NK-92 treated with Interleukin-12 subunit alpha and Interleukin-12 subunit beta, amount 100 ng/mL, for 24 hours (cell line): Measurements from ENCODE around the gene FAM199X.

Source experiments
- DNase-seq: peaks from one replicate; lab custom pipeline; 2025; lab: John Stamatoyannopoulos, UW

FAM199X gene

GRCh38 chrX:104165894-104166734 lies at the start of gene FAM199X:
Gene FAM199X (plus strand): TSS chrX:104166453. CDS start chrX:104166786, 333 bp downstream.
- DNase-seq, result peak; percentile 69

- DNase-seq, result no peak
These were observed 48.5 kb upstream of the FAM199X start for GRCh38 chrX:104117759-104118158.

- no peak for DNase-seq
These were observed 47.5 kb upstream of the FAM199X start for GRCh38 chrX:104118765-104119164.

- no peak for DNase-seq
These were observed 43.4 kb upstream of the FAM199X start for GRCh38 chrX:104122829-104123228.

GRCh38 chrX:104126856-104127255 lies 39.4 kb upstream of the FAM199X start:
- DNase-seq, result no peak

- no peak for DNase-seq
These were observed 35.4 kb upstream of the FAM199X start for GRCh38 chrX:104130808-104131207.

GRCh38 chrX:104134583-104135261 lies 31.5 kb upstream of the FAM199X start:
- DNase-seq, result no peak

- DNase-seq, result no peak
These were observed 30.6 kb upstream of the FAM199X start for GRCh38 chrX:104135677-104136076.

GRCh38 chrX:104136241-104137019 lies 29.8 kb upstream of the FAM199X start:
- peak; percentile 18 for DNase-seq

GRCh38 chrX:104137496-104137895 lies 28.8 kb upstream of the FAM199X start:
- no peak for DNase-seq

- no peak for DNase-seq
These were observed 25.0 kb upstream of the FAM199X start for GRCh38 chrX:104141087-104141760.

- DNase-seq, result no peak
These were observed 15.2 kb upstream of the FAM199X start for GRCh38 chrX:104151037-104151436.

GRCh38 chrX:104156630-104157529 lies 9.4 kb upstream of the FAM199X start, which contains the start of gene SLC25A53:
Gene SLC25A53 (minus strand): TSS chrX:104157009. CDS start chrX:104105257, 51,752 bp downstream.
- peak; percentile 69 for DNase-seq

GRCh38 chrX:104166735-104167436 lies 633 bp downstream of the FAM199X start:
- no peak for DNase-seq

GRCh38 chrX:104168127-104168526 lies 1.9 kb downstream of the FAM199X start:
- no peak for DNase-seq

GRCh38 chrX:104172121-104172520 lies 5.9 kb downstream of the FAM199X start:
- DNase-seq, result no peak

- DNase-seq, result no peak
These were observed 6.5 kb downstream of the FAM199X start for GRCh38 chrX:104172788-104173187.

- DNase-seq, result no peak
These were observed 7.6 kb downstream of the FAM199X start for GRCh38 chrX:104173841-104174240.

- DNase-seq, result no peak
These were observed 17.4 kb downstream of the FAM199X start for GRCh38 chrX:104183685-104184084.

- DNase-seq, result no peak
These were observed 21.7 kb downstream of the FAM199X start for GRCh38 chrX:104187931-104188330.
